ENCODE data around the gene HRC.

Gene HRC

DNA sequence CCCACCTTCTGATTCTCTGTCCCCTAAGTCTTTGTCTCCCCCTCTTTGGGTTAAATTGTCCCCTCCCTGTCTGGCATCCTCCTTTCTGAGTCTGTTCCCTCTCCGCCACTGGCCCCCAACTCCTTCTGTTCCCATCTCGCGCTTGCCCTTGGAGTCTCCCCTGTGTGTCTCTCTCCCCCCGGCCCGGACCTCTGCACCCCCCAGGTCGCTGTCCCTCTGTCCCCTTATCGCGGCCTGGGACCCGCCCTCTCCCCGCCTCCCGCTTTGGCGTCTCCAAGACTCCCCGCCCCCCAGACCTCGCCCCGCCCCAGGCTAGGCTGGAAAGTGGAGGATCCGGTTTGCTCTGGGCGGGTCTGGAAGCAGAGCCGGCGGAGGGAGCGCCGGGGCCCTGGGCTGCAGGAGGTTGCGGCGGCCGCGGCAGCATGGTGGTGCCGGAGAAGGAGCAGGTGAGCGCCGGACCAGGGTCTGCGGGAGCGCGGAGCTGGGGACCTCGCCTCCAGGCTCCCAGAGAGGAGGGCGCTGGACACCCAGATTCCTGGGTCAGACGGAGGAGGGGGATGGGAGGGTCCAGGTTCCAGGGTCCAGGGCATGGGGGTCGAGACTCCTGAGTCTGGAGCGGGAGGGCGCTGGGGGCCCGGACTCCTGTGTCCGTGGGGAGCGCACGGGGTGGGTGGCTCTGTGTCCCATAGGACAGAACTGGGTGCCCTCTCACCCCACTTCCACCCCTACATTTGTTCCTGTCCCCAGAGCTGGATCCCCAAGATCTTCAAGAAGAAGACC is 2.4 kb upstream of the HRC start, which contains the start of gene TRPM4:
Gene TRPM4, plus strand, starts transcription at position 348 of the 780 bp plus-strand sequence. Its CDS starts 75 bp downstream, at position 423.
- Histone ChIP-seq H3K14ac (ENCODE audit: low read length) (peak within 1 kb of the TSS; percentile 91), H2AK5ac (ENCODE audit: low read length) (peak within 1 kb of the TSS; percentile 61), H2AFZ (ENCODE audit: insufficient read depth, low read length, poor library complexity) (peak within 1 kb of the TSS; percentile 92), H3K9ac (ENCODE audit: low read length) (peak within 1 kb of the TSS; percentile 55), H4K12ac (ENCODE audit: low read depth, low read length) (peak within 1 kb of the TSS; percentile 71), H4K8ac (ENCODE audit: low read depth, low read length) (peak within 1 kb of the TSS; percentile 88), H3K18ac (ENCODE audit: low read length) (peak within 1 kb of the TSS; percentile 92), H2BK120ac (ENCODE audit: insufficient read depth, low read length, poor library complexity) (peak within 1 kb of the TSS; percentile 85), H3K4me3 (ENCODE audit: low read depth, low read length) (peak within 1 kb of the TSS; percentile 78), H2BK5ac (ENCODE audit: low read depth, low read length, poor library complexity) (peak within 1 kb of the TSS; percentile 87), H3K27ac (ENCODE audit: low read depth, low read length) (peak within 1 kb of the TSS; percentile 47), H3K23ac (ENCODE audit: low read length) (no peak within 1 kb of the TSS), H3K36me3 (ENCODE audit: control insufficient read depth in 1 of 2, insufficient read depth in 2 of 2, low read length in 2 of 2) (no peaks in the 10 kb centered on the region), H4K91ac (ENCODE audit: low read depth, low read length) (peak within 1 kb of the TSS; percentile 94), H3K4me1 (ENCODE audit: control insufficient read depth in 1 of 2, insufficient read depth in 2 of 2, low read length in 2 of 2) (peaks cover 8% of the 10 kb centered on the region in 2 experiments), H3K4me2 (ENCODE audit: low read length) (peak within 1 kb of the TSS; percentile 76), H3K27me3 (ENCODE audit: insufficient read depth, low read length) (no peaks in the 10 kb centered on the region), H3K4ac (ENCODE audit: low read depth, low read length) (peak within 1 kb of the TSS; percentile 68), H3K79me2 (ENCODE audit: control insufficient read depth, insufficient read depth, low read length, poor library complexity) (peaks cover 6% of the 10 kb centered on the region), H3K79me1 (ENCODE audit: low read length) (peaks cover 10% of the 10 kb centered on the region), H3K9me3 (ENCODE audit: insufficient read depth, low read depth, low read length) (peaks cover 4% of the 10 kb centered on the region), H2BK12ac (ENCODE audit: low read length) (peak within 1 kb of the TSS; percentile 84)
- WGBS (ENCODE audit: extremely low coverage, insufficient coverage, insufficient read length) = no CpG with 5 or more reads among the region's 41 CpGs
- peak; percentile 89 to 94 for DNase-seq

DNA sequence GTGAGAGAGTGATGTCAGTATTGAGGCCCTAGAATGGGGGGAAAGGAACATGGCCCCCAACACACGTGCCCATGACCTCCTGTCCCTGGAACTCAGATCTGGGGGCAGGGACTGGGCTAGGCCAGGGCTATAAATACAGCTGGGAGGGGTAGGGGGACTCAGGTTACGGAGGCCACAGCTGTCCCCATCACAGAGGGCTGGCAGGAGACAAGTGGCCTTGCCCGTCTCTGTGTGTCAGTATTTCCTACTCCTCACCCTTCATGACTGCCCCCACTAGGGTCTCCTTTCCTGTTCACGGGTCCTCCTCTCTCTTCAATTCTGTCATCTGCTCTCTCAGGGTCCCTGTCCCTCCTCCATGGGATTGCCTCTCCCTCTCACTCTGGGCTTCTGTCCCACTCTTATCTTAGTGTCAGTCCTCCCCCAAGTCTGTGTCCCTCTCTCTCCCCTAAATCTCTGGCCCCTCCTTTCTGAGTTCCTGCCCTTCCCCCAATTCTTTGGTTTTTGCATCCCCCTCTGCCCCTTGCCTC is 687 bp upstream of the HRC start:
- H3K27ac ChIP-seq (ENCODE audit: low read depth, low read length) = no peak overlapping the region
- H3K79me2 ChIP-seq (ENCODE audit: control insufficient read depth, insufficient read depth, low read length, poor library complexity) = peaks cover 6% of the 10 kb centered on the region
- H3K27me3 ChIP-seq (ENCODE audit: insufficient read depth, low read length) = no peaks in the 10 kb centered on the region
- H3K14ac ChIP-seq (ENCODE audit: low read length) = no peak overlapping the region
- H3K4me1 ChIP-seq (ENCODE audit: control insufficient read depth in 1 of 2, insufficient read depth in 2 of 2, low read length in 2 of 2) = peaks cover 8 to 16% of the 10 kb centered on the region in 2 experiments
- H3K4me2 ChIP-seq (ENCODE audit: low read length) = no peak overlapping the region
- H2BK12ac ChIP-seq (ENCODE audit: low read length) = no peak overlapping the region
- H4K91ac ChIP-seq (ENCODE audit: low read depth, low read length) = peak overlapping the region; percentile 20
- no peak overlapping the region for H3K23ac ChIP-seq (ENCODE audit: low read length)
- no peak for DNase-seq
- H2BK120ac ChIP-seq (ENCODE audit: insufficient read depth, low read length, poor library complexity) = no peak overlapping the region
- H3K4me3 ChIP-seq (ENCODE audit: low read depth, low read length) = no peak overlapping the region
- H3K79me1 ChIP-seq (ENCODE audit: low read length) = peaks cover 10% of the 10 kb centered on the region
- WGBS (ENCODE audit: extremely low coverage, insufficient coverage, insufficient read length) = no CpG with 5 or more reads among the region's 4 CpGs
- no peak overlapping the region for H3K18ac ChIP-seq (ENCODE audit: low read length)
- H4K8ac ChIP-seq (ENCODE audit: low read depth, low read length) = no peak overlapping the region
- no peaks in the 10 kb centered on the region for H3K36me3 ChIP-seq (ENCODE audit: control insufficient read depth in 1 of 2, insufficient read depth in 2 of 2, low read length in 2 of 2)
- no peak overlapping the region for H3K4ac ChIP-seq (ENCODE audit: low read depth, low read length)
- H2AFZ ChIP-seq (ENCODE audit: insufficient read depth, low read length, poor library complexity) = no peak overlapping the region
- H3K9me3 ChIP-seq (ENCODE audit: insufficient read depth, low read depth, low read length) = peaks cover 12% of the 10 kb centered on the region
- no peak overlapping the region for H2AK5ac ChIP-seq (ENCODE audit: low read length)
- H3K9ac ChIP-seq (ENCODE audit: low read length) = no peak overlapping the region
- no peak overlapping the region for H2BK5ac ChIP-seq (ENCODE audit: low read depth, low read length, poor library complexity)
- H4K12ac ChIP-seq (ENCODE audit: low read depth, low read length) = no peak overlapping the region

DNA sequence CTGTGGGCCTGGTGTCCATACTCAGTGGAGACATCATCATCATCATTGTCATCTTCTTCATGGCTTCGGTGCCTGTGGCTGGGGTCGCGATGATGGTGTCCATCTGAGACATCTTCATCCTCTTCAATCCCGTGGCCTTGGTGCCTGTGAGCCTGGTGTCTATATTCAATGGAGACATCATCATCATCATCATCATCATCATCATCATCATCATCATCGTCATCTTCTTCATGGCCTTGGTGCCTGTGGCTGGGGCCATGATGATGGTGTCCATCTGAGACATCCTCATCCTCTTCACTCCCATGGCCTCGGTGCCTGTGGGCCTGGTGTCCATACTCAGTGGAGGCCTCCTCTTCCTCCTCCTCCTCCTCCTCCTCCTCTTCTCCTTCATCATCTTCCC is 917 bp downstream of the HRC start:
- Histone ChIP-seq H3K27me3 (ENCODE audit: insufficient read depth, low read length) (no peaks in the 10 kb centered on the region), H3K4me1 (ENCODE audit: control insufficient read depth in 1 of 2, insufficient read depth in 2 of 2, low read length in 2 of 2) (peaks cover 8 to 24% of the 10 kb centered on the region in 2 experiments), H3K79me2 (ENCODE audit: control insufficient read depth, insufficient read depth, low read length, poor library complexity) (peaks cover 8% of the 10 kb centered on the region), H3K14ac (ENCODE audit: low read length) (no peak overlapping the region), H3K36me3 (ENCODE audit: control insufficient read depth in 1 of 2, insufficient read depth in 2 of 2, low read length in 2 of 2) (no peaks in the 10 kb centered on the region), H3K23ac (ENCODE audit: low read length) (no peak overlapping the region), H4K12ac (ENCODE audit: low read depth, low read length) (no peak overlapping the region), H2BK120ac (ENCODE audit: insufficient read depth, low read length, poor library complexity) (no peak overlapping the region), H3K27ac (ENCODE audit: low read depth, low read length) (no peak overlapping the region), H2AFZ (ENCODE audit: insufficient read depth, low read length, poor library complexity) (no peak overlapping the region), H3K79me1 (ENCODE audit: low read length) (peaks cover 18% of the 10 kb centered on the region), H3K4me2 (ENCODE audit: low read length) (no peak overlapping the region), H2BK5ac (ENCODE audit: low read depth, low read length, poor library complexity) (no peak overlapping the region), H2BK12ac (ENCODE audit: low read length) (no peak overlapping the region), H4K8ac (ENCODE audit: low read depth, low read length) (no peak overlapping the region), H3K9ac (ENCODE audit: low read length) (no peak overlapping the region), H3K18ac (ENCODE audit: low read length) (no peak overlapping the region), H3K9me3 (ENCODE audit: insufficient read depth, low read depth, low read length) (peaks cover 12% of the 10 kb centered on the region), H2AK5ac (ENCODE audit: low read length) (no peak overlapping the region), H3K4me3 (ENCODE audit: low read depth, low read length) (peak overlapping the region; percentile 7), H3K4ac (ENCODE audit: low read depth, low read length) (no peak overlapping the region), H4K91ac (ENCODE audit: low read depth, low read length) (no peak overlapping the region)
- no CpG with 5 or more reads among the region's 6 CpGs for WGBS (ENCODE audit: extremely low coverage, insufficient coverage, insufficient read length)
- no peak for DNase-seq

DNA sequence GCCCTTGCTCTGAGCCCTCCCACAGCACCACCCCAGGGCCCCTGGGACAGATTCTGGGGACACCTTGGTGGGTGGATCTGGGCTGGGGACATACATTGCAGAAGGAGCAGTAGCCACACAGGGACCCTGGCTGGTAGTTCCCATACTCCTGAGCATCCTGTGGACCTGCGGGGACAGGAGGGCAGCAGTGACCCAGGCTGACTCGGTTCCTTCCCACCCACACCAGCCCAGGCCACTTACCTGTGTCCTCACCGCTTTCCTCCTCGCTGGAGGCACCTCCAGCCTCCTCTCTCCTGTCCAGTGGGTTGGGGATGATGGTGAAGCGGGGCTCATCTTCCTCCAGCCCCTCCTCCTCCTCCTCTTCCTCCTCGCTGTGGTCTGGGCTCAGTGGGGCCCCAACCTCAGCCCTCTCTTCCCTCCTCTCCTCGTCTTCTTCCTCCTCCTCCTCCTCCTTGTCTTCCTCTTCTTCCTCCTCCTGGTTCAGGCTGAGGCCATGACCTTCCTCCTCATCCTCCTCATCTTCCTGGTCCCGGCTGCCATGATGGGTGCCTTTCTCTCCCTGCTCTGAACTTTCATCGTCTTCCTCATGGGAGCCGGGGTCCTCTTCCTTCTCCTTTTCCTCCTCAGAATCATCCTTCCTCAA is 1.9 kb downstream of the HRC start:
- H2BK120ac ChIP-seq (ENCODE audit: insufficient read depth, low read length, poor library complexity) = no peak overlapping the region
- H3K9me3 ChIP-seq (ENCODE audit: insufficient read depth, low read depth, low read length) = peaks cover 12% of the 10 kb centered on the region
- no peak overlapping the region for H2AK5ac ChIP-seq (ENCODE audit: low read length)
- no peak overlapping the region for H4K91ac ChIP-seq (ENCODE audit: low read depth, low read length)
- H3K4me3 ChIP-seq (ENCODE audit: low read depth, low read length) = no peak overlapping the region
- H2BK5ac ChIP-seq (ENCODE audit: low read depth, low read length, poor library complexity) = no peak overlapping the region
- no peak overlapping the region for H2AFZ ChIP-seq (ENCODE audit: insufficient read depth, low read length, poor library complexity)
- H3K4me2 ChIP-seq (ENCODE audit: low read length) = no peak overlapping the region
- no peak overlapping the region for H3K4ac ChIP-seq (ENCODE audit: low read depth, low read length)
- H3K23ac ChIP-seq (ENCODE audit: low read length) = no peak overlapping the region
- no peak overlapping the region for H3K9ac ChIP-seq (ENCODE audit: low read length)
- no peak for DNase-seq
- H3K18ac ChIP-seq (ENCODE audit: low read length) = no peak overlapping the region
- peaks cover 11 to 28% of the 10 kb centered on the region in 2 experiments for H3K4me1 ChIP-seq (ENCODE audit: control insufficient read depth in 1 of 2, insufficient read depth in 2 of 2, low read length in 2 of 2)
- no peak overlapping the region for H4K12ac ChIP-seq (ENCODE audit: low read depth, low read length)
- H3K36me3 ChIP-seq (ENCODE audit: control insufficient read depth in 1 of 2, insufficient read depth in 2 of 2, low read length in 2 of 2) = no peaks in the 10 kb centered on the region
- no peak overlapping the region for H3K27ac ChIP-seq (ENCODE audit: low read depth, low read length)
- H3K79me2 ChIP-seq (ENCODE audit: control insufficient read depth, insufficient read depth, low read length, poor library complexity) = peaks cover 8% of the 10 kb centered on the region
- H4K8ac ChIP-seq (ENCODE audit: low read depth, low read length) = no peak overlapping the region
- WGBS (ENCODE audit: extremely low coverage, insufficient coverage, insufficient read length) = no CpG with 5 or more reads among the region's 10 CpGs
- no peak overlapping the region for H2BK12ac ChIP-seq (ENCODE audit: low read length)
- peaks cover 23% of the 10 kb centered on the region for H3K79me1 ChIP-seq (ENCODE audit: low read length)
- no peak overlapping the region for H3K14ac ChIP-seq (ENCODE audit: low read length)
- H3K27me3 ChIP-seq (ENCODE audit: insufficient read depth, low read length) = no peaks in the 10 kb centered on the region

All from trophoblast cell (in vitro differentiated cells and primary cell).